GM18507 (cell line): ENCODE data around the gene TP53BP2.
"Not testable (repeated sequence)": the region's sequence is repeated elsewhere in the genome, so short reads cannot be mapped to it uniquely, and the experiment has no call there.

Experiments used
- DNase-seq: peaks from one replicate; pipeline ENCODE4 v3.0.0; 2011; ENCODE audit warnings: low read depth; ENCODE audit not compliant: insufficient read length; ENCODE audit errors: extremely low spot score
- FAIRE-seq: peaks from 2 replicates; lab custom pipeline; 2011; peaks lifted over from hg19 to GRCh38; lab: Jason Lieb, UNC

Gene TP53BP2

GRCh38 chr1:223845810-223846682 lies at the start of gene TP53BP2:
TP53BP2 (minus strand) TSS chr1:223845947; CDS start chr1:223845680, 267 bp downstream.
- FAIRE-seq (peak; percentile 69), DNase-seq (peak; percentile 70)

GRCh38 chr1:223890494-223890893 lies 44.7 kb upstream of the TP53BP2 start:
- not testable (repeated sequence) for FAIRE-seq, DNase-seq

GRCh38 chr1:223889319-223889718 lies 43.6 kb upstream of the TP53BP2 start:
- FAIRE-seq, DNase-seq: not testable (repeated sequence)

GRCh38 chr1:223887747-223888418 lies 42.1 kb upstream of the TP53BP2 start:
- FAIRE-seq (no peak), DNase-seq (no peak)

GRCh38 chr1:223886516-223886921 lies 40.8 kb upstream of the TP53BP2 start:
- no peak for DNase-seq
- FAIRE-seq: no peak

- no peak for FAIRE-seq
Observed at GRCh38 chr1:223885614-223886013, 39.9 kb upstream of the TP53BP2 start.

GRCh38 chr1:223878598-223879325 lies 33.0 kb upstream of the TP53BP2 start:
- DNase-seq: no peak
- FAIRE-seq: no peak

More at GRCh38 chr1:223885614-223886013, 39.9 kb upstream of the TP53BP2 start:
- no peak for DNase-seq

GRCh38 chr1:223877804-223878203 lies 32.1 kb upstream of the TP53BP2 start:
- FAIRE-seq (no peak), DNase-seq (no peak)

GRCh38 chr1:223876590-223876989 lies 30.8 kb upstream of the TP53BP2 start:
- FAIRE-seq (no peak), DNase-seq (no peak)

- DNase-seq (no peak), FAIRE-seq (no peak)
Observed at GRCh38 chr1:223873044-223873443, 27.3 kb upstream of the TP53BP2 start.

GRCh38 chr1:223872308-223872901 lies 26.7 kb upstream of the TP53BP2 start:
- FAIRE-seq: no peak
- no peak for DNase-seq

GRCh38 chr1:223870617-223871574 lies 25.1 kb upstream of the TP53BP2 start:
- FAIRE-seq (no peak), DNase-seq (no peak)

GRCh38 chr1:223864599-223865368 lies 19.0 kb upstream of the TP53BP2 start:
- DNase-seq, FAIRE-seq: not testable (repeated sequence)

GRCh38 chr1:223864084-223864483 lies 18.3 kb upstream of the TP53BP2 start:
- FAIRE-seq (no peak), DNase-seq (no peak)

- DNase-seq: no peak
Observed at GRCh38 chr1:223861904-223862303, 16.2 kb upstream of the TP53BP2 start.

GRCh38 chr1:223860051-223860622 lies 14.4 kb upstream of the TP53BP2 start:
- DNase-seq (no peak), FAIRE-seq (no peak)

More at GRCh38 chr1:223861904-223862303, 16.2 kb upstream of the TP53BP2 start:
- no peak for FAIRE-seq

GRCh38 chr1:223859058-223859457 lies 13.3 kb upstream of the TP53BP2 start:
- FAIRE-seq (no peak), DNase-seq (no peak)
